Left colon (tissue), 2 donors: ENCODE measurements around the gene OTOG. TPM values are rescaled to one million over a fixed set of nuclear protein-coding genes. Genes with fewer than 3 reads are reported as not detected.

Source experiments
- ATAC-seq: fragments of 200-7000 bp; cut with Tn5 transposase; one replicate; pipeline ENCODE4 v1.9.1; 2020; ENCODE audit warnings: mild to moderate bottlenecking, moderate library complexity
- DNase-seq, 2 donors: peaks; one replicate each; pipeline ENCODE4 v3.0.0-alpha.2; 2020
- intact Hi-C, 2 donors: fragments of 100-400 bp; cut with DNase I in 1 of 2; cut with micrococcal nuclease in 1 of 2; formaldehyde crosslinking; loops; one replicate each; pipeline versions ENCODE4 v1.11.2 to v1.14.0; 2022; cut with DNase I, micrococcal nuclease
- total RNA-seq, 2 donors: library from RNA; stranded (reverse); fragmentation: NEBNext Ultra II Directional; extraction: Animal tissue kit (Norgen Biotek cat#: 25700); gene quantifications; one replicate each; pipeline ENCODE4 v1.2.1, GENCODE V29; 2021
- donor health status: DM: no; HTN: no; CAD: no.
- donor health status: DM: yes; HTN: yes; CAD: no.

OTOG gene
- total RNA-seq, 2 donors from 2014 or later: not detected

DNA sequence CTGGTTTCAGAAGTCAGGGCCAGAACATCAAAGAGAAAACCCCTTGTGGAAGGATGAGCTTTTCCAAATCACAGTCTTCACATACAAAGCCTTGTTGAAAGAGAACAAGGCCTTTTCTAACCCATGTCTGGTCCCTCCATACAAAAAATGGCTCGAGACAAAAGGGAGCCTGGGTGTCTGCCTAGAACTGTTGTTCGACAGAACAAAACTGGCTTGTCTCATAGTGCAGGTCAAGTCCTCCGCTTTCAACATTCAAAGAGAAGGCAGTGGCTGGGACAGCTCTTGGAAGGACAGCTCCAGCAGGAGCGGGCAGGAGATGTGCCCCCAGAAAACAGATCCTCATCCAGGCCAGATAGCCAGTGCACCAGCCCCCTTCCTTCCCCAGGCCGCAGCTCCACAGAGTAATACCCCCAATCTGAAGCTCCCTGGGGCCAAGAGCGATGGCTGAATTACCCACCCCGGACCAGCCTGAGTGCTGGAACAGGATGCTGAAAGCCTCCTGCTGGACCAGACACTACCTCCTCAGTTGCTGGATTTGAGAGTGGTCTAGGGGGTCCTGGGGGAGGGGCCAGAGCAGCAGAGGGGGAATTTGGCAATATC, 30.4 kb upstream of the OTOG start:
- no peak for DNase-seq
- intact Hi-C loops: no loop called here
- ATAC-seq: no peak

DNA sequence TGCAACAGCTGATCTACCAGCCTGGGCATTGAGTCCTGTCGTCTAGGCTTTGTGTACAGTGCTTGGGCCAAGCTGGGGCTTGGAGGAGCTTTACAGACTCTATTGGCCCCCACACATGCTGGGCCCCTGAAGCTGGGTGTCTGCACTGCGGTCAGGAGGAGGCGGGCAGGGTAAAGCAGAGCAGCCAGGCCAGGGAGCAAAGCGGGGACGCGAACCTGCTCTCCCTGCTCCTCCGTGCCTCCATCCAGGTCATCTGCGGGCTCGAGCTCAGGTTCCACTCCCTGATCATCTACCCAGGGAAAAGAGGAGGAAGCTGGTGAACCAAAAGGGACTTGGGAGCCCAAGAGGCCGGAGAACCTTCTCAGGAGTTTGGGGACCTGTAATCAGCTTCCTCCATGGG, 29.9 kb upstream of the OTOG start:
- no peak for DNase-seq
- no peak for ATAC-seq
- intact Hi-C loops: no loop called here

DNA sequence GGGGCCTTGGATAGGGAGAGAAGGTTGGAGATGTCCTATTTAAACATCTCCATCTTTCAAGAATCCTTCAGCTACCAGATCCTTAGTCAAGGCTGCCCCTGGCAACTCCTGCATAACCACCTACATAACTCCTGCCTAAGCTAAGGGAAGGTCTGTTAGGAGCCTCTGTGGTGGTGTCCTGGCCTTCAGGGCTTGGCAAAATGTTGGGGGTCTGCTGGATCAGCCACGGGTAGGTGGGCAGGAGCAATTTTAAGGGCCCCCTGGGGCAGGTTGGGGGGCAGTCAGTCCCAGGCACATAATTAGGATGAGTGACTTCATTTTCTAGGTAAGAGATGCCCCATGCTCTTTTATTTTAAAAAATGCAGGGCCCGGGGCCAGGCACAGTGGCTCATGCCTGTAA, 28.7 kb upstream of the OTOG start:
- no peak for ATAC-seq
- no peak for DNase-seq
- intact Hi-C loops: no loop called here

DNA sequence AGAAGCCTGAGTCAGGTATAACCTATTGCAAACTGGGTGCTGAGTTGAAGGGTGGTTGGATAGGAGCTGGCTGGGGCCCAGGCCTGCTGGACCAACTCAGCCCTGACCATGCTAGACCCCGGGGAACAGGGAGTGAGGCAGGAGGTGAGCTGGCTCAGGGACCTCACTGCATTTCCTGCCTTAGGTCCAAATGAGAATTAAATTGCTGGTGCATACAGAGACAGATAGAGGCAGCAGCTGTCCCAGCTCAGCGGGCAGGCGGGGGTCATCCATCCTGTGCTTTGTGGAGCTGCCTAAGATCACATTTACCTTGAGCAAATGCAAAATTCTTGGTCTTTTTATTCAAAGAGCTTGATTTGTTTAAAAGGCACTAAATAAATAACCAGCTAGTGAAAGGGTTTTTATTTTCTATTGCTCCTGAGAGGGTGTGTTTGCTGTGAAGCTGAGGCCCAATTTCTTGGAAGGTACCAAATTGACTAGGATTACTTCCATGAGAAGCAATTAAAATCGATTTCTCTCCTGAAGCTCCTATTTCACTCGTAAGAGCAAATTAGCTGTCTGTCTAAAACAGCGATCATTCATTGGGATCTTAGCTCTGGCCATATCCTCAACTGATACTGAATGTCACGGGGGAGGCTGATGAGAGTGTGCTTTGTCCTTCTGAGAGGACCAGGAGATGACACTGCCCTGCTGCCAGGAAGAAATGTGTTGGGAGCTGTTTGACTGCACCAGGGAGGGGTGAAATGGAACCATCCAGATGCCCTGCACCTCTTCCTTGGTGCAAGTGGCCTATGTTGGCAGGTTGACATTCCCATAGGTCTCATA, 27.8 kb upstream of the OTOG start:
- no peak for ATAC-seq
- intact Hi-C loops: no loop called here
- no peak for DNase-seq

DNA sequence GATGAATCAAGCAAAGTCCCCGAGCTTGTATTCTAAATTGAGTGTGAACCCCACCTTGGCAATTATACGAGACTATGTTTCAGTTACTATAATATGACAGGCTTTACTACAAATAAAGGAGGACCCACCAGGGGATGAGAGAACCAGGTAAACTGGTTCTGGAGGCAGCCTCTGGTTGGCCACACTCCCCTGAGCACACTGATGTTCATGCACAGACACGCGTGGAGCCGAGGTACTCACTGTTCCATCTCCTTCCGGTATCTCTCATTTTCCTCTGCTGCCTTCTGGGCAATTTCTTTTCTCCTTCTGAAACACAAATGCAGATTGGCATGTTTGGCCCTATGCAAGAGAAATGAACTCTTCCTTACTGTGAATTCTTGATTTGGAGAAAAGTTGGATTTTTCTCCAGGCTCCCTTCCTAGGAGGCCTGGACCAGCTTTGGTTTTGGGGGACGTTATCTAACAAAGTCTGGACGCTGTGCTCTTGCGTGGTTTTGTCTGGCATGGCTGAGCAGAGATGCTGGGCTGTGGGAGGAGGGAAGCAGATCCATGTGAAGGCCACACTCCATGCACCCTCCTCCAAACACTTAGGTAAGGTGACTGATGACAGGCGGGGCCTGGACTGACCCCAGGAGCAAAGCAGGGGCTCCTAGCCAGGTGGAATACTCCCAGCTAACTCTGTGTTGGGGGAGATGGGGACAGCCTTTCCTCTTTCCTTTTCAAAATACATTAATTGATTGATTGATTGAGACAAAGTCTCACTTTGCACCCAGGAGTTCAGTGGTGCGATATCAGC, 25.8 kb upstream of the OTOG start:
- ATAC-seq (no peak), DNase-seq (no peak)
- intact Hi-C loops: no loop called here

DNA sequence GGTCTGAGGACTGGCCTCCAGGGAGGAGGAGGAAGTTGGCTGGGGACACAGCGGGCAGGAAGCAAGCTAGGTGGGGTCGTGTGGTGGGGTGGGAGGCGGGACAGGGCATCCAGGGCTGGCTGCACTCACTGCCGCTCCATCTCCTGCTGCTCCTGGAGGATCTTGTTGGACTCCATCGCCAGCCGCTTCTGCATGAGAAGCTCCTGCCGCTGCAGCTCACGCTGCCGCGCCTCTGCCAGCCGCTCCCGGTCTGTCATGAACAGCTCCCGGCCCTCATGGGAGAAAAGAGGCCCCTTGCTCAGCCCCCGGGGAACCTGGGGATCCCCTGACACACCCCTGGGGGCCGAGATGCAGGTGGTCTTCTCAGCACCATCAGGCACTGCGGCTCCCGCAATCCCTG, 24.4 kb upstream of the OTOG start:
- intact Hi-C loops: no loop called here
- DNase-seq (no peak), ATAC-seq (peak; percentile 11)

DNA sequence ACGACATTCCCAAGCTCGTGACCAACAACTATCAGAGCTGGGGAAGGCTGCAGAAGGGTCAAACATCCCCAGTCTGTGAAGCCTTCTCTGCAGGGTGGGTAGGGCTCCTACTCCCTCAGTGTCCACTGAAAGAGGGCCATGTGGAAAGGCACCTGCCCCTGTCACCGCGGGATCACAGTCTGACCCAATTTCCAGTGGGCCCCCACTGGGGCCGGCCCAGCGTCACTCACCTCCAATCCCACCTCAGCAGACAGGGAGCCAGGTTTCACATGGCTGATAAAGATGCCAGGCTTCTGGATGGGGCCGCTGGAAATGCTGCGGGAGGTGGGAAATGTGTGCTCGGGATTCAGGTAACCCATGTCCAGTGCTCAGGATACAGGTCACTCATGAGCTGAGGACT, 22.8 kb upstream of the OTOG start:
- no peak for DNase-seq
- ATAC-seq: no peak
- intact Hi-C loops: no loop called here

DNA sequence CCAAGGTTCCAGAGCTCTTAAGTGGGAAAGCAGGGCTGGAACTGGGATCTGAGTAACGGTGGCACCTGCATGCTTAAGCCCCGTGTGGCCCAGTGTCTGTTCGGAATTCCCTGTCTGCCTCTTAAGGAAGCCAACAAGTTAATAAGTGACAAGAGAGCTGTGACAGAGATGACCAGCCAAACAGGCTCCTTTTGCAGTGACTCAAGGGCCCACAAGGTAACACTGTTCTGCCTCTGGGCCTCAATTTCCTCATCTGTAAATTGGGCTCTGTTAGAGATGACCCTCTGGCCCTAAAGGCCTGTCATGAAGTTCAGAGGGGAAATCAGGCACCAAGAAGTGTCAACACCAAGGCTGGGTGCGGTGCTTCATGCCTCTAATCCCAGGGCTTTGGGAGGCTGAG, 21.5 kb upstream of the OTOG start:
- DNase-seq: no peak
- intact Hi-C loops: no loop called here
- ATAC-seq: no peak

DNA sequence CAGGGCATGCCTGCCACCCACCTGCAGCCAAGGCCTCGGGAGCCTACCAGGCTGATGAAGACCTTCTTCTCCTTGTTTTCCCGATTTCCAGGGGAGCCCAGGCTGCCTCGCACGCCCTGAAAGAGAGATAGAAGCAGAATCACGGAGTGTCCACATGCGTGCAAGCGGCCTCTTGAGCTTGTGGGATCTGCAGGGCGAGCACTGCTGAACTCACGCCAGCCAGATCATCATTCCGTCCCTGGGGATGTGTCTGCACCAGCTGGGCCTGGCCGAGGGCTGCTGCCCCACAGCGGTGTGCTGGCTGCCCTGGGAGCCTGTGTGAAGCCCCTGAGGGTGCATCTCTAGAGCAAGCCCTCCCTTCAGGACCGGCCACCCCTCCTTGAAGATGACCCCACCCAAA, 20.7 kb upstream of the OTOG start:
- intact Hi-C loops: no loop called here
- DNase-seq: no peak
- no peak for ATAC-seq

DNA sequence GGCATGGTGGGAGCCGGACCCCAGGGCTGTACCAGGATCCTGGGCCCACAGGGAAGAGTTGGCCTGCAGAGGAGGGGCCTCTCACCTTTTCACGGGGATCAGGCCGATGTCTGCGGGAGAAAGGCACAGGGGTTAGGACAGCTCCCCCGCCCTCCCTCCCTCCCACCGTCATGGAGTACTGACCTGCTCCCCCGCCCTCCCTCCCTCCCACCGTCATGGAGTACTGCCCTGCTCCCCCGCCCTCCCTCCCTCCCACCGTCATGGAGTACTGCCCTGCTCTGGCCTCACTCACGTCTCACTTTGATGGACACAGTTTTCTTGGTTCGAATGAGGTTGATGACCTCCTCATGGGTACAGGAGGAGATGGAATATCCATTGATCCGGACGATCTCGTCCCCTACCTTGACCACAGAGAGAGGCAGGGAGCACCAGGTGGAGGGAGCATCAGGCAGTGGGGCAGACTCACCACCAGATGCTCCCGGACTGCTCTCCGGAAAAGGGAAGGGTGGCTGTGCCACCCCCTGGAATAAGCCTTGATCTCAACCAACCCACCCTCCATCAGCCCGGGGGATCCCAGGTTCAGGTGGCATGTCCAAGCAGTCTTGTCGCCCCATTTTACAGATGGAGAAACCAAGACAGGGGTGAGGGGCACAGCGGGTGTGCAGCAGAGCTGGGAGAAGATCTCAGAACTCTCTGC, 20.0 kb upstream of the OTOG start:
- ATAC-seq (no peak), DNase-seq (no peak)
- intact Hi-C loops: no loop called here

DNA sequence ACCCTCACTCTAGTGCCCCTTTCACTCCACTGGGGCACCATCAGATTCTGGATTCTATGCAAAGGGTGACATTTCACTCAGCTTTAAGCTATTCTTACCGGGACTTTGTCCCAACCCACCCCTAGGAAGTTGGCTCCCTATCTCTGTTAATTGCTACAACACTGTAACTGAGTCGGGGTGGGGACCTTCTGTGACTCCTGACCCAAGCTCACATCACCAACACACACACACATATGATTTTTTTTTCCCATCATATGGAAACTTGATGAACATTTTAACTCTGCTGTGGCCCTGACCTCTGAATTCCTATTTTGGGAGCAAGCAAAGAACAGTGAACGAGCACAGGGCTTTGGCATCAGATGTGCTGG, 19.4 kb upstream of the OTOG start:
- intact Hi-C loops: no loop called here

DNA sequence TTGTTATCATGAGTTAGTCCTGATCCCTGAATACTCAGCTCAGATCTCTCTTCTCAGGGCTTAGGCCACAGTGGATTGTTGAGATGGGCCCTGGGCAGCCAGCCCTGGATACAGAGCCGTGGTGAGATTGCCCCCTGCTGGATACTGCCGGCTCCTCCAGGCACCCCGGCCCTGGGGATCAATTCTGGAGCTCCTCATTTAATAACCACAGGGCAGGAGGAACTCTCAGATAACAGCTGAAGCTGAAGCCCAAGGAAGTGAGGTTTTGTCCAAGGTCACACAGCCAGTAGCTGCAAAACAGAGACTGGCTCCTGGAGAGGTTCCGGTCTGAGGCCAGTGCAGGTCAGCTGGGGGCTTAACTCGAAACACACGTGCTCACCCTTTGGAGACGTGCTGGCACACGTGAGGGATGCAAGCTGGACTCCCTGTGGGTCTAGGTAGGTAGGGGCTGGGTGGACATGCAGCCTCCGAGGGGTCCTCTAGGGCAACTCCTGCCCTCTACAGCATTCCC, 18.8 kb upstream of the OTOG start:
- intact Hi-C loops: no loop called here
- peak in 1 of 2 donors; percentile 59 for DNase-seq

More for the DNA sequence above, 19.4 kb upstream of the OTOG start:
- ATAC-seq (no peak), DNase-seq (no peak)

DNA sequence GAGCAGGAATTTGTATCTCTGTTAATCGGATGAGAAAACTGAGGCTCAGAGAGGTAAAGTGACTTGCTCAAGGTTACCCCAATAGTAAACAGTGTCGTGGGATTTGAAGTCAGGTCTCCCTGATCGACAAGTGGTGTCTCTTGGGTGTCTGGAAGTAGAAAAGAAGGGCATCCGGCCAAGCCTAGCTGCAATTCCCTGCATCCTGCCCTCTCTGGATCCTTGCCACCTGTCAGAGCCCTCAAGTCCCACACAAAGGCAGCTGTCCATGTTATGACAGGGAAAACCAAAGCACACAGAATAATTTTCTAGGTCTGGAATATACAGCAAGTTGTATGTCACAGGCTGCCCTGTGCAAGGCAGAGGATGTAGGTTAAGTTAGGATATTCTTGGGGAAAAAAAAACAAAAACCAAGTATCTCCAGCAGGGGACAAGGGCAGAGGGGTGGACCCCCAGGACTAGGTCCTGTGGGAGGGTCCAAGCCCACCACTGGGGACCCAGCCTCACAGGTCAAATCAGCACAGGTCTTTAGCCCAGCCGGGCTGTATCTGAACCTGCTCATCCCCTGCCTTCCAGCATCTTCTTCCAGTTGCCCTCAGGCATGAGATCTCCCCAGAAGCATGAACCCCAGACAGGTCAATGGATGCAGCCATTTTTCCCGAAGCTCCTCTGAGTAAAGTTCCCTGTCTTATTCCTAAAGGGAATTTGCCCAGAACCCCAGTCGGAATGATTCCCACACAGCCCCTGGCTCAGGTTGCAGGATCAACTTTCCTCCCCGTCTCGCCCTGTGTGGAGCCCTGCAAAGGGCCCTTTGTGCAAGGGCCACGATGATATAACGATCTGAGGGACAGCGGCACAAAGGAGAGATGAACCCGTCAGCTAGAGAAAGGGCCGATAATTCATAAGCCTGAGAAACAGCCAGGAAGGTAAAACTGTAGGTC, 17.9 kb upstream of the OTOG start:
- no peak for DNase-seq
- ATAC-seq: no peak
- intact Hi-C loops: no loop called here

More for the DNA sequence above, 18.8 kb upstream of the OTOG start:
- ATAC-seq: peak; percentile 65

DNA sequence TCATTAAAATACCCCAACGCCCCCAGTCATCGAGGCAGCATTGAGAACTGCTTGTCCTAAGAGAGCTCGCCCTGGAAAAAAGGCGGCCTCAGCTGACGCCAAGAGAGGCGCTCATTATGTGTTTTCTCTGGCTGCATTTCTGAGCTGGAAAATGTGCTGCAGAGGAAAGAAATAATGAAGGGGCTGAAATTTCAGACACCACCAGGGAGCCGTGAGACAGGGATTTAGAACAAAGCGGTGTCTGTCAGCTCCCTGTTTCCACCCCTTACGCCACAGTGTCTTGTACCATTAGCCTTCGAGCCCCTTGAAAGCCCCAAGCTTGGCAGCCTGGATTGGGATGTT, 17.2 kb upstream of the OTOG start:
- DNase-seq (no peak), ATAC-seq (no peak)
- intact Hi-C loops: no loop called here

DNA sequence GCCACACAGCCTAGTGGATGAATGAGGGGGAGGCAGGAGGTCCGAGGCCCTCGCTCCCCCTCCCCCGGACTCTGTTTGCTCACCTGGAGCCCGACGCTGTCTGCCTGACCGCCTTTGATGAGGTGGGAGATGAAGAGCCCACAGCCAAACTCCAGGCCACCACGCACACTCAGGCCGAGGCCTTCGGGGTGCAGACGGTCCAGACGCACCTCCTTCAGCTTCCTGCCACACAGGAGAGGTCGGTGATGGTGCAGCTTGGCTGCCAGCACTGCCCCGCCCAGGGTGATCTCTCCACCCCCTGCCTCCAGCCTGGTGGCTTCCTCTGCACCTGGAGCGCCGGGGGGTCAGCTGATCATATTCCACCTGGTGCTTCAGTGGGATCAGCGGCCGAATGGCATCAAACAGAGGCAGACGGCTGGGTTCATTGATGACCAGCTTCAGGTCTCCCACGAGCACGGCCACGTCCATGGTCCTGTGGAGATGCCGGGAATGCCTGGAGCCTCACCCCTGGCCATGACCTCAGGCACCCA, 15.9 kb upstream of the OTOG start:
- DNase-seq (peak in 1 of 2 donors; percentile 18), ATAC-seq (peak; percentile 38)
- intact Hi-C loops: no loop called here

DNA sequence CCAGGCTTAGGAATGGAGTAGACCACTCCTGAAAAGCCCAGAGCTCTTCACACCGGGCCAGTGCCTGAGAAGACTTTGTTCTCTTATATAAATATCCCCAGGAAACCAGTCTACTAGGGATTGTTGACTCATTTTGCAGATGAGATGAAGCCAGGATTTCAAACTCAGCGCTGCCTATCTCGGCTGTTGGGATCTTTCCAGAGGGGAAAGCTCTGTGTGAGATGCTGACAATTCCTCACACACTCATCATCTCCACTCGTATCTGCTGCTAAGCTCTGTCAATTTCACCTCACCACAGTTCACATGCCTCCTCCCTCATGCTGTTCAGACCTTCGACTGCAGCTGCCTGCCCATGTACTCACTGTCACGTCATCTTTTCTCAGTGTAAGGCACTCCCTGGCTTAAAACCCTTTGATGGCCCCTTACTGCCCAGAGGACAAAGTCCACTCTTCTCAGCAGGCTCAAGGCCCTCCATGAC, 15.4 kb upstream of the OTOG start:
- peak; percentile 82 for ATAC-seq
- peak; percentile 15 to 39 for DNase-seq
- intact Hi-C loops: no loop called here

DNA sequence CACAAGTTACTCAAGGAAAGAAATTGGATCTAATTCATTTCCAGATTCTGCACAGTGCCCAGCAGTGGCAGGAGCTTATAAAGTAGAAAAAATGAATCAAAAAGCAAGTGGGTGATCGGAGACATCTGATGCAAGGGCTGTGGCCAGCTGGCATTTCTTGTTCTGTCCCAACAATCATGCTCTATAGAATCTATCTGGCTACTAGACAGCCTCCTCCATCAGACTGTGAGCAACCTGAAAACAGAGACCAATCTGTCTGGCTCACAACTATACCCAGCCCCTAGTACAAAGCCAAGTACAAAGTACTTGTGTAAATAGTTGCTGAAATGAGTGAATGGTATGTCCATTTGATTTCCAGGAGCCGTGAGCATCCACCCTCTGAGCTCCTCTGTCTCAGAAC, 14.3 kb upstream of the OTOG start:
- DNase-seq (no peak), ATAC-seq (no peak)
- intact Hi-C loops: no loop called here

DNA sequence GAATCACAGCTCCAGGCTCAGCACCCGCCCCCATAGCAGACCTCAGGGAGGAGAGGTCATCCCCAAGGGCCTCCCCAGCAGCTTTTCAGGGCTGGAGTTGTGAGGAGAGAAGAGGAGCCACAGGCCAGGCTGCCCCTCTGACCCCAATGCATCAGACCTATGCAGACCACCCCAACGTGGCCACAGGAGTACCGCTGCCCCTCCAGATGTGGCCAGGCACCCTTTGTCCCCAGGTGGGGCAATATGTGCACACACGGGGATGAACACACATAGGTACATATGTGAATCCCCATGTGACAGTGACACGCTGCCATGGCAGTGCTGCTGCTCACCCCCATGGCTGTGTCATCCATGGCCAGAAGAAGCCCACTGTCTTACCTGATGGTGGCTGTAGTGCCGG, 13.7 kb upstream of the OTOG start:
- intact Hi-C loops: no loop called here
- no peak for ATAC-seq
- DNase-seq: no peak
